Measurements from ENCODE around the gene ZNRF2.

Gene ZNRF2

DNA sequence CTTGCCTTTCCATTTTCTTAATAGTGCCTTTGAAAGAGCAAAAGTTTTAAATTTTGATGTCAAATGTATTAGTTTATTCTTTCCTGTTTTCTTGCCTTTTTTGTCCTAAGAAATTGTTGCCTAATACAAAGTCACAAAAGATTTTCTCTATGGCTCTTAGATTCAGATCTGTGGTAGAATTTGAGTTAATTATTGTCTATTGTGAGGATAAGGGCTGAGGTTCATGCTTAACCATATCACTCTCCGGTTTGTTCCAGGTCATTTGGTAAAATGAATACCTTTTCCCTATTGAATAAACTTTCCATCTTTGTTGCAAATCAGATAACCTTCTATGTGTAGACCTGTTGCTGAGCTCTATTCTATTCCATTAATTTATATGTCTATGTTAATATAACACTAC lies 98.2 kb downstream of the ZNRF2 start:
- DNase-seq = no peak
- H3K36me3 ChIP-seq = no peaks in the 10 kb centered on the region
- TF ChIP-seq, protein P1, sequence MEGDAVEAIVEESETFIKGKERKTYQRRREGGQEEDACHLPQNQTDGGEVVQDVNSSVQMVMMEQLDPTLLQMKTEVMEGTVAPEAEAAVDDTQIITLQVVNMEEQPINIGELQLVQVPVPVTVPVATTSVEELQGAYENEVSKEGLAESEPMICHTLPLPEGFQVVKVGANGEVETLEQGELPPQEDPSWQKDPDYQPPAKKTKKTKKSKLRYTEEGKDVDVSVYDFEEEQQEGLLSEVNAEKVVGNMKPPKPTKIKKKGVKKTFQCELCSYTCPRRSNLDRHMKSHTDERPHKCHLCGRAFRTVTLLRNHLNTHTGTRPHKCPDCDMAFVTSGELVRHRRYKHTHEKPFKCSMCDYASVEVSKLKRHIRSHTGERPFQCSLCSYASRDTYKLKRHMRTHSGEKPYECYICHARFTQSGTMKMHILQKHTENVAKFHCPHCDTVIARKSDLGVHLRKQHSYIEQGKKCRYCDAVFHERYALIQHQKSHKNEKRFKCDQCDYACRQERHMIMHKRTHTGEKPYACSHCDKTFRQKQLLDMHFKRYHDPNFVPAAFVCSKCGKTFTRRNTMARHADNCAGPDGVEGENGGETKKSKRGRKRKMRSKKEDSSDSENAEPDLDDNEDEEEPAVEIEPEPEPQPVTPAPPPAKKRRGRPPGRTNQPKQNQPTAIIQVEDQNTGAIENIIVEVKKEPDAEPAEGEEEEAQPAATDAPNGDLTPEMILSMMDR (IDR thresholded peaks at IDR 0.05; ENCODE audit: low read depth, low read length) = no peak
- no peak overlapping the region for H3K27ac ChIP-seq
- H3K27me3 ChIP-seq (ENCODE audit: insufficient read depth, low read depth, severe bottlenecking) = no peaks in the 10 kb centered on the region
- peaks cover 3% of the 10 kb centered on the region for H3K9me3 ChIP-seq (ENCODE audit: severe bottlenecking)
- H3K4me3 ChIP-seq (ENCODE audit: low read depth, low read length) = no peak overlapping the region

DNA sequence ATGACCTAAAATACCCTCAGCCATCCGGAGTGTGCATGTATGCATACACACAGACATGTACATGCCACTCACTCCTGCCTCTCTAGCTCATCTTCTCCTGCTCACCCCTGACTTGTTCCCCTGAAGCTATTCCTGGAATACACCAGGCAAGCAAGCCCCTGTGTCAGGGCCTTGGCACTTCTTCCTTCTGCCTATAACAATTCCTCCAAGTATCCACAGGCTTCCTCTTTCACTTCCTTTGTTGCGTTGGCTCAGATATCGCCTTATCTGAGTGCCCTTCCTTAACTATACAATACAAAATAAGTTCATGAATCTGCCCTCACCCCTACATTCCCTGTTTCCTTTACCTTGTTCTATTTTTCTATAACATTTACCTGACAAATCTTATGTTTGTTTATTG lies 105.4 kb downstream of the ZNRF2 start:
- DNase-seq = no peak

DNA sequence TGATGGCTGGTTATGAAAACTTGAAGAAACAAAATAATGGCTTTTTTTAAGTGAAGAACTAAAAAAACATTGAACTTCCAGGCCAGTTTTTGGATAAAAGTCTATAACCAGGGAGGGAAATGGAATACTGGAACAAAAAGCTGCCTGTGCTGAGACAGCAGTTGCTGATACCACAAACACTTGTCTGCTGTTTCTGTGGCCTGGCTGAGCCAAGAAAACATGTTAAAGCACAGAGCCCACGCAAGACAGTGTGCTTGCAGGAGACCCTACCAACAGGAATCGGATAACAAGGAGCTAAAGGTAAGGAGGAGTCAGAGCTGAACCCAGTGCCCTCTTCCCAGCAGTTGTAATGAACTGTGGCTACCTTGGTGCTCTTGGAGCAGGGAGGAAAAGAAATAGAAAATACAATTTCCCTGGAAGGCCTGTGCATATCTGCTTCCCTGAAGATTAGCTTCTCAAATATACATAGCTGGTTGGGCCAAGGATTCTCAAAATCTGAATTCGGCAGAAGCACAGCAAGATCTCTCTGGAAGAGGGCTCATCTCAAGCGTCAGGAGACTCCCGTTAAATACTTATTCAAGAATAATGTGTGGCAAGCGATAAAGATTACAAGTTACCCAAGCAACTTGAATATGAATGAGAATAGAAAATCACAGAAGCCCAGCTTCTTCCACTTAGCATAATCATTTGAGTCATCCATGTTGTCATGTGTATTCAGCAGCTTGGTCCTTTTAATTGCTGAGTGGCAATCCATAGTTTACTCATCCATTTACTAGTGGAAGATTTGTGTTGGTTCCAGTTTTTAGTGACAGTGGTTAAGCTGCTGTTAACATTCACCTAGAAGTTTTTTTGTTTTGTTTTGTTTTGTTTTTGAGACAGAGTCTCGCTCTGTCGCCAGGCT lies 106.6 kb downstream of the ZNRF2 start:
- DNase-seq = no peak
- Histone ChIP-seq H3K9me3 (ENCODE audit: severe bottlenecking) (no peaks in the 10 kb centered on the region), H3K27me3 (ENCODE audit: insufficient read depth, low read depth, severe bottlenecking) (no peaks in the 10 kb centered on the region), H3K36me3 (no peaks in the 10 kb centered on the region), H3K27ac (no peak overlapping the region), H3K4me3 (ENCODE audit: low read depth, low read length) (no peak overlapping the region)
- TF ChIP-seq, protein P1 (IDR thresholded peaks at IDR 0.05; ENCODE audit: low read depth, low read length) = no peak

More for the DNA sequence above, 105.4 kb downstream of the ZNRF2 start:
- Histone ChIP-seq H3K36me3 (no peaks in the 10 kb centered on the region), H3K27me3 (ENCODE audit: insufficient read depth, low read depth, severe bottlenecking) (no peaks in the 10 kb centered on the region), H3K27ac (no peak overlapping the region), H3K4me3 (ENCODE audit: low read depth, low read length) (no peak overlapping the region), H3K9me3 (ENCODE audit: severe bottlenecking) (no peaks in the 10 kb centered on the region)
- TF ChIP-seq, protein P1 (IDR thresholded peaks at IDR 0.05; ENCODE audit: low read depth, low read length) = no peak

DNA sequence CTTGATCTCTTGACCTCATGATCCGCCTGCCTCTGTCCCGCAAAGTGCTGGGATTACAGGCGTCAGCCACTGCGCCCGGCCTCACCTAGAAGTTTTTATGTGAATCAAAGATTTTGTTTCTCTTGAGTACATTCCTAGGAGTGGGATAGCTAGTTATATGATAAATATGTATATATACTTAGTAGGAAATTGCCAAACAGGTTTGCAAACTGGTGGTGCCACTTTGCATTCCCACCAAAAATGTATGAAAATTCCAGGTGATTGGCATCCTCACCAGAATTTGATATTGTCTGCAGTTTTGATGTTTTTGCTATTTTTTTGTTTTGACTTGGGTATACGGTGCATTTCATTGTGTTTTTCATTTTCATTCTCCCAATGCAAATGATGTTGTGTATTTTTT lies 107.4 kb downstream of the ZNRF2 start:
- H3K27me3 ChIP-seq (ENCODE audit: insufficient read depth, low read depth, severe bottlenecking) = no peaks in the 10 kb centered on the region
- H3K36me3 ChIP-seq = no peaks in the 10 kb centered on the region
- no peak for DNase-seq
- TF ChIP-seq, protein P1 (IDR thresholded peaks at IDR 0.05; ENCODE audit: low read depth, low read length) = no peak
- no peak overlapping the region for H3K27ac ChIP-seq
- H3K4me3 ChIP-seq (ENCODE audit: low read depth, low read length) = no peak overlapping the region
- no peaks in the 10 kb centered on the region for H3K9me3 ChIP-seq (ENCODE audit: severe bottlenecking)

DNA sequence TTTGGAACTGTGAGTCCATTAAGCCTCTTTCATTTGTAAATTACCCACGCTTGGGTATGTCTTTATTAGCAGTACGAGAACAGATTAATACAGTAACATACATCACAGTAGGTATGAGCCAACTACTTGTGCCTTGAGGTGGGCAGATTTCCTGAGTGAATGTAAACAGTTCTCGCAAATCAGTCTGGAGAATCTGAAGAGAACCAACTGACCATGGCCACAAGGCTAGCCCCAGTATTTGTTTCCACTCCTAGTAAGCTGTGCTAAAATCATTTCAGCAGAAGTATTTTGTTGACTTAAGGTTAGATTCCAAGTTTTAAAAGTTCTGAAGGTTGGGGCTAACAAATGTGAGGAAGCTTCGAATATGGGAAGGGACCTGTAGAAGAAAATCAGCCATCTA lies 111.3 kb downstream of the ZNRF2 start:
- no peak for DNase-seq
- no peaks in the 10 kb centered on the region for H3K27me3 ChIP-seq (ENCODE audit: insufficient read depth, low read depth, severe bottlenecking)
- no peaks in the 10 kb centered on the region for H3K36me3 ChIP-seq
- no peaks in the 10 kb centered on the region for H3K9me3 ChIP-seq (ENCODE audit: severe bottlenecking)
- no peak overlapping the region for H3K4me3 ChIP-seq (ENCODE audit: low read depth, low read length)
- no peak overlapping the region for H3K27ac ChIP-seq
- TF ChIP-seq, protein P1 (IDR thresholded peaks at IDR 0.05; ENCODE audit: low read depth, low read length) = no peak

Measured in WERI-Rb-1 (cell line).